T-helper 2 cell treated with Interferon-gamma antibody and Interleukin-4, amounts not matched to agents 100 ng/mL and 5 ng/mL, for 36 hours (primary cell): ENCODE results near the gene BARHL2. TPM values are rescaled to one million over a fixed set of nuclear protein-coding genes. Genes with fewer than 3 reads are reported as not detected.

Experiments used
- intact Hi-C: fragments of 100-400 bp; cut with micrococcal nuclease; formaldehyde crosslinking; loops from one replicate; pipeline ENCODE4 v1.15.1; 2023
- total RNA-seq: library from RNA; stranded (reverse); gene quantifications from 2 replicates; pipeline ENCODE4 v1.2.3, GENCODE V29; 2022

The BARHL2 gene
- not detected in 2 replicates for total RNA-seq

DNA sequence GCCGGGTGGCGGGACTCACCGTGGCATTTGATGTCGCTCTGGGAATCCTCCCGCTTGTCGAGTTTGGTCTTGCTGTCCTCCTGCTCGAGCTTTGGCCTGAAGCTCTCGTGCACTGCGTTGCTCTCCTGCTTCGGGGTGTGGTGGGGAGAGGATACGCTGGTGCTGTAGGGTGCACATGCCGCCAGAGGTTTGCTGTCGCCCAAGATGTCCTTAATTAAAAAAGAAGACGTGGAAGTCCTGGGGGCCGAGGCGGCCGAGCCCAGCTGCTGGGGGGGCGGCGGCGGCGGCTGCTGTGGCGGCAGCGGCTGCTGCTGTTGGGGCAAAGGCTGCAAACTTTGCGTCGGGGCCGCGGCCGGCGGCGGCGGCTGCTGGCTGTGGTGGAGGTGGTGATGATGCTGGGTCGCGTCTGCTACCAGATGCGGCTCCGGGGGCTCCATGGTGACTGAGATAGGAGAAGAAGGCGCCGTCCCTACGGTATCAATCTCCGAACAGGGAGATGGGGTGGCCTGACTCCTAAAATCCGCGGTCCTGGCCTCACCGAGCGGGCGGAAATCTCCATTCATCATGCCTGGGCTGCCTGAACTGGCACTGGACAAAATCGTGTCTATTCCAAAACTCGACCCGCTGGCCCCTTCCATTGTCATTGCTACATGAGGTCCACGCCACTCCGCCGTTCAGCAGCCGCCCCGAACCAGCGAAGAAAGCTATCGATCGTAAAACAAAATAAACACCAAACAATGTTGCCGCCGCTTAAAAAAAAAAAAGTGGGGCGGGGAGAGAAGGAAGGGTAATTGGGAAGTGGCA lies at the start of gene BARHL2:
BARHL2 (minus strand) TSS at position 751 of the 804 bp plus-strand sequence; CDS start at position 644, 107 bp downstream.
- intact Hi-C loops: no loop called here

DNA sequence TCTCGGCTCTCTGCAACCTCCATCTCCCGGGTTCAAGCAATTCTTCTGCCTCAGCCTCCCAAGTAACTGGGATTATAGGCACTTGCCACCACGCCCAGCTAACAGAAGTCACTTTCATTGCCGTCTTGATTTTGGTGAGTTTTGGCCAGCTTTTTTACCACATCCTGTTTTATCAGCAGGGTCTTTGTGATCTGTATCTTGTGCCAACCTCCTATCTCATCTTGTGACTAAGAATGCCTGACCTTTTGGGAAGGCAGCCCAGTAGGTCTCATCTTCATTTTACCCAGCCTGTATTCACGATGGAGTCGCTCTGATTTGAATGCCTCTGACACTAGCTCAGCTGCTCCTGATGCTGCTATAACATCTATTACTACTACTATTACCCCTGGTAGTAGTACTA lies 46.8 kb upstream of the BARHL2 start:
- intact Hi-C loops: no loop called here

GRCh38 chr1:90763506-90763905 lies 46.4 kb upstream of the BARHL2 start:
- intact Hi-C loops: no loop called here

- intact Hi-C loops: no loop called here
Observed at GRCh38 chr1:90761781-90762589, 44.9 kb upstream of the BARHL2 start.

DNA sequence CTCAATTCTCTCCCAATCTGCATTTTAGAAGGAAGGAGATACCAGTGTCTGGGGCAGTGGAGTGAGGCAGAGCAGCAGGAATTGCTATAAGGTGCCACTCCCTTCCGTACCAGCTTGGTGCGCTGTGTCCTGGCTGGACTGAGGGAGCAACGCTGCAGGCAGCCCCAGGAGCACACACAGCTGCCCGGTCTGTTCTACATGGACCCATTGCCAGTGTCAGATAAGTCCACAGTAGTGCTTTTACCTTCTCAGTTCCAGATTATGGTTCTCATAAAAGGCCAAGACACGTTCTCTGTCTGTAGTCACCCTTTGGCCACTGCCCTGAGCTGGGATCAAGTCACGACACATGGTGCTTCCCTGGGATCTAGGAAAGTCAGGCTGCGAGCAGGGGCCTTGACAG lies 44.1 kb upstream of the BARHL2 start:
- intact Hi-C loops: no loop called here

- intact Hi-C loops: no loop called here
Observed at GRCh38 chr1:90753556-90753955, 36.5 kb upstream of the BARHL2 start.

- intact Hi-C loops: no loop called here
Observed at GRCh38 chr1:90748668-90749067, 31.6 kb upstream of the BARHL2 start.

DNA sequence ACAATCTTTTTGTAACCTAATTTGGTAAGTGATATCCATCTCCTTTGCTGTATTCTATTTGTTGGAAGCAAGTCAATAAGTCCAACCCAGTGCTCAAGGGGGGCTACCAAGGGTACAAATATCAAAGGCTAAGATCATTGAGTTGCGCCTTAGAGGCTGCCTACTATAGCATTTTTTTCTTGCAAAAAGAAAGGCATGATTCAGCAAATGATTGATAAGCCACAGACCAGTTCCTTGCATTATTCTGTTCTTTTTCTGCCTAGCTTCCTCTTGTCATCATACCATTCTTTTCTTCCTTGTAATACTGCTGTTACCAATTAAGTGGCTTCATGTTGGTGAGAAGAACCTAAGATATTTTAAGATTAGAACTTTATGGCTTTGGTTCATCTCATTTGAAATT lies 29.8 kb upstream of the BARHL2 start:
- intact Hi-C loops: no loop called here

GRCh38 chr1:90745972-90746371 lies 28.9 kb upstream of the BARHL2 start:
- intact Hi-C loops: no loop called here

DNA sequence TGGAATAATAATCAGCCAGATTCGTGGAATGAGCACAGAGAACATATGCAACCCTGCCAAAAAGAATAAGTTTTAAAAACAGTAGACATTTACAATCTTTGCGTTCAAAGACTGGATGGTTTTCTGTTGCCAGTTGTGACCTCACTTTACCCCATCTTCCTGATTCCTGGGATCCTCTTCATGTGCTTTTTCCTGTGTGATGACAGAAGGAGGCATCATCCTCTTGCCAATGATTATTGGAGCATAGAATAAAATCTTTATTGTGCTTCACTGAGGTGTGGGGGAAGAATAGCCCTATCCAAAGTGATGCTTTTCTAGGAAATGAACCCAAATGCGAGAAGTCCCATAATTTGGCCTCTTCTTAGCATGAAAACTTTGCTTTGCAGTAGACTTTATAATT lies 15.0 kb upstream of the BARHL2 start:
- intact Hi-C loops: no loop called here

DNA sequence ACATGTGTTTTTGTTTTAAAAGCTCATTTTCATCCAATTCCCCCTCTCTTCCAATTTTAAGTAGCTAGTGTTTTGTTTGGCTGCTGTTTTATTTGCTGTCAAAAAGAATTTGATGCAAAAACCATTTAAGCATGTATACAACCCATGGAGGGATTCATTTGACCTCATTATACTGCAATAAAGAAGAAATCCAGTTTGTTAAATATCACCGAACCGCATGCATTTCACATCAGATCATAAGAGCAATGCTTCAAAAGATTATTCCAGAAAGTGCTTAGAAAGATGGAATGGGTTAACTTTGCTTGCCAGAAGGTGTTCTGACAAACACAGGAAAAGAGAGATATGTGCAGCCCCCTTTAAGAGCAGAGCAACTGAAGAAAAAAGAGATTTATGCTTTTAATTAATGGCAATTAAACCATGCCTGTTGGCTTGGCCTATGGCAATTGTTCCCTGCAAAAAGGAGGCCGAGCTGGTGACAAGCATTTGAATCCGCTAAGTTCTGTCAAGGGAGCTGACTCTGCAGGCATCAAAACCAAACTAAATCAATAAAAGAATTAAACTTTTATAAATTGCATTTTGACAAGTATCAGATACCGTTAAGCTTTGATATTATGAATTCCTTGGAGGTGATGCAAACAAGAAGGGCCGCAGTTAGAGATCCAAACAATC lies 14.4 kb upstream of the BARHL2 start:
- intact Hi-C loops: loop anchor here (2.0 kb wide), 1 partner anchor 25 kb away; no protein-coding TSS in a partner anchor

DNA sequence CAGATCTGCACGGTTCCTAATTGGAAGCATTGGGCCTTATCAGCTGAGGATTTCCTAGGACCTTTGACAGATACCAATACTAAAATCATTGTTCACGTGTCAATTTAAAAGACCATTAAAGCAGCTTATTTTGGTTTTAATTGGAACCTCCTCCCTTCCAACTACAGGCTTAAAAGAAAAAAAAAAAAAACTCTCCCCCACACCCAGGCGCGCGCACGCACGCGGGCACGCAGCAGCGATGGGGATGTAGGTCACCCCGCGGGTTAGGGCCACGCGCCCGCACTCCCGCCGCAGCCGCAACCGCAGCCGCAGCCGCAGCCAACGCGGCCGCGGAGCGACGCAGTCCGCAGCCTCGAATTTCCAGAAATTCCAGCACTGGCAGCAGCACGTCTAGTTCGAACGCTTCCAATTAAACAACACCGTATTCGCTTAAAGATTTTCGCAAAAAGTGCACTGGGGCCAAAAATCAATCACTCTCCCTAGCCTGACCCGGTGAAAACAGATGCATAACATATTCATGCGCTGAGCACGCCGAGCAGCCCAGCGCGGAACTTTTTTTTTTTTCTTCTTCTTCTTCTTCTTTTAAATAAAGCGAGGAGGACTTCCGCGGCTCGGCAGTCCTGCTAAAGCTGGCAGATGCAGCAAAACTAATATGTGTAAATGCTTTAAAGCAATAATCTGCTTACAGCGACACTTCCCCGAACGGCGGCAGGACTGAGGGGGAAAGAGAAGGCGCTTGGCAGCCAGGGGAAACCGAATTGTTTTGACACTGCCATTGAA lies 13.3 kb upstream of the BARHL2 start:
- intact Hi-C loops: loop anchor here (2.0 kb wide), 1 partner anchor 24 kb away; no protein-coding TSS in a partner anchor

GRCh38 chr1:90729504-90730242 lies 12.6 kb upstream of the BARHL2 start:
- intact Hi-C loops: loop anchor here (2.0 kb wide), 2 partner anchors 15 to 23 kb away; no protein-coding TSS in a partner anchor

DNA sequence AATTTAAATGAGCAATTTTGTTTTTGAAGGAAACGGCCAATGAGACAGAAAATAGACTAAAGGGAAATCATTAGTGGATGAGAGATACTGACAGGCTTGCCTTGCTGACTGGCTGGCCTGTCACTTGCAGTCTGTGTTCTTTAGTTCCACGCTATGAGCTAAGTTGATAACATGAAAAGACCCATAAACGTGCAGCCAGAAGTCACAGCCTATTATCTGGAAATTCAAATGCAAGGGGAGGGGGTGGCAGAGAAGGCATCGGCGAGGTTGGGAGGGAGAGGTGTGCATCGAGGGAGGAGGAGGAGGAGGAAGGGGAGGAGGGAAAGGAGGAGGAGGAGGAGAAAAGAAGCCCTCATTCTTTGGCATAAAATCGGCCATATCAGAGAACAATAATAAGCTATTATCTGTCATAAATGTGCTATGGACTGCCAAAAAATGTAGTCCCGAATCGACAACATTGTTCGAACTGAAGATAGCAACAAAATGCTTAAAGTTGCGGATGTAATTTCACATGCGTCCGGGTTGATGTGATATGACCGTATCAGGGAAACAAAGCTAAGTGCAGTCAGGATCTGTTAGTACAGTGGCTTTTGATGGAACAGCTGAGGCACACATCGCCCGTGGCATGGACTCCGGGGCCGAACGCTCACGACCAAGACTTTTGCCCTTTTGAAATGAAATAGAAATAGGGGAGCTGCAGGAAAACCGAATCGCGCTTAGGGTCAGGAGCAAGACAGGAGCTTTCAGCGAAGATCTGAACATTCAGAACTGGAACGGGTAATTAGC lies 11.6 kb upstream of the BARHL2 start:
- intact Hi-C loops: loop anchor here (2.0 kb wide), 1 partner anchor 14 kb away; no protein-coding TSS in a partner anchor

DNA sequence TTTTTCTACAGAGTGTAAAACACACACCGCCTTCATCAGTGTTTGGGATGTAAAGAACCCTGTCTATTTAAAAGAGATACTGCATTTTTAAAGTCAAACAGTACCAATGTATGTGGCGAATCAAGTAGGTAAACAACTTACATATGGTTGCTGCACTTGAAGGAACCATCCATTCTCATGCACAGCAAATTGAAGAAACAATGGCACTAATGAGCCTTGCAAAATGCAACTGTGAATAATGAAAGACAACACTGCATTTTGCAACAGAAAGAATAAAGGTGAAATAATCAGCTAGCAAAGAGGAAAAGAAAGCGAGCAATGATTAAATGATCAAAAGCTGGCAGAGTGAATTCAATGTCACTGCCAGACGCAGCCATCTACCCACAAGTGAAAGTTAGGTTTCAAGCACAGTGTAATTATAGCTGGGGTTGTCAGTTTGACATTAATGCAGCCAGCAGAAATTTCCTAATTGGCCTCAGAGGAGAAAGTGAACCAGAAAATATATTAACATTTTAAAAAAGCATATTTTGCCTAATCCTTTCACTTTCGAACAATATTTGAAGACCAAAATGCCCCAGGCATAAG lies 10.9 kb upstream of the BARHL2 start:
- intact Hi-C loops: loop anchor here (2.0 kb wide), 1 partner anchor 13 kb away; no protein-coding TSS in a partner anchor

- intact Hi-C loops: no loop called here
Observed at GRCh38 chr1:90726986-90727480, 9.9 kb upstream of the BARHL2 start.

- intact Hi-C loops: no loop called here
Observed at GRCh38 chr1:90726425-90726985, 9.4 kb upstream of the BARHL2 start.
